Ramos (cell line): ENCODE results near the gene PDXDC1.
"Not testable (repeated sequence)": the region's sequence is repeated elsewhere in the genome, so short reads cannot be mapped to it uniquely, and the experiment has no call there.

Source experiments
- in situ Hi-C: fragments of 300-500 bp; cut with MboI; formaldehyde crosslinking; loops from one replicate; pipeline ENCODE4 v1.14.3; 2022; ENCODE audit warnings: low sequenced_read_pairs; ENCODE audit not compliant: unreplicated experiment

PDXDC1 gene

GRCh38 chr16:14974656-14975417 is at the start of gene PDXDC1:
Gene PDXDC1, plus strand, starts transcription at chr16:14975026. Its CDS starts 174 bp downstream, at chr16:14975200.
- in situ Hi-C loops: not testable (repeated sequence)

GRCh38 chr16:14928064-14928714 is 46.6 kb upstream of the PDXDC1 start:
- in situ Hi-C loops: not testable (repeated sequence)

- in situ Hi-C loops: not testable (repeated sequence)
These were observed 45.6 kb upstream of the PDXDC1 start for GRCh38 chr16:14929176-14929575.

GRCh38 chr16:14930246-14930645 is 44.6 kb upstream of the PDXDC1 start:
- in situ Hi-C loops: not testable (repeated sequence)

- in situ Hi-C loops: not testable (repeated sequence)
These were observed 43.9 kb upstream of the PDXDC1 start for GRCh38 chr16:14930971-14931370.

- in situ Hi-C loops: not testable (repeated sequence)
These were observed 42.0 kb upstream of the PDXDC1 start for GRCh38 chr16:14932581-14933375.

GRCh38 chr16:14937143-14937542 is 37.7 kb upstream of the PDXDC1 start, which contains the start of gene NPIPA1:
Gene NPIPA1, plus strand, starts transcription at chr16:14937443. Its CDS starts 0 bp downstream, at chr16:14937443.
- in situ Hi-C loops: not testable (repeated sequence)

GRCh38 chr16:14937994-14938393 is 36.8 kb upstream of the PDXDC1 start:
- in situ Hi-C loops: not testable (repeated sequence)

- in situ Hi-C loops: not testable (repeated sequence)
These were observed 32.1 kb upstream of the PDXDC1 start for GRCh38 chr16:14942686-14943085.

- in situ Hi-C loops: no loop called here
These were observed 19.1 kb upstream of the PDXDC1 start for GRCh38 chr16:14955546-14956231.

GRCh38 chr16:14957576-14958322 is 17.1 kb upstream of the PDXDC1 start:
- in situ Hi-C loops: no loop called here

- in situ Hi-C loops: no loop called here
These were observed 16.6 kb upstream of the PDXDC1 start for GRCh38 chr16:14958323-14958600.

- in situ Hi-C loops: no loop called here
These were observed 15.9 kb upstream of the PDXDC1 start for GRCh38 chr16:14958970-14959369.

- in situ Hi-C loops: no loop called here
These were observed 13.2 kb upstream of the PDXDC1 start for GRCh38 chr16:14961405-14962186.

- in situ Hi-C loops: no loop called here
These were observed 11.3 kb upstream of the PDXDC1 start for GRCh38 chr16:14963281-14964173.

GRCh38 chr16:14965328-14965727 is 9.5 kb upstream of the PDXDC1 start:
- in situ Hi-C loops: no loop called here

- in situ Hi-C loops: not testable (repeated sequence)
These were observed 5.0 kb upstream of the PDXDC1 start for GRCh38 chr16:14969795-14970194.

- in situ Hi-C loops: not testable (repeated sequence)
These were observed 3.1 kb upstream of the PDXDC1 start for GRCh38 chr16:14971621-14972228.
